HG02763 (cell line): ENCODE results near the gene DDX5.

ENCODE experiments used
- ATAC-seq: cut with Tn5 transposase; IDR thresholded peaks from one replicate; pipeline ENCODE4 v1.9.1; 2021; ENCODE audit warnings: mild to moderate bottlenecking, moderate library complexity; ENCODE audit not compliant: unreplicated experiment

Gene DDX5

DNA sequence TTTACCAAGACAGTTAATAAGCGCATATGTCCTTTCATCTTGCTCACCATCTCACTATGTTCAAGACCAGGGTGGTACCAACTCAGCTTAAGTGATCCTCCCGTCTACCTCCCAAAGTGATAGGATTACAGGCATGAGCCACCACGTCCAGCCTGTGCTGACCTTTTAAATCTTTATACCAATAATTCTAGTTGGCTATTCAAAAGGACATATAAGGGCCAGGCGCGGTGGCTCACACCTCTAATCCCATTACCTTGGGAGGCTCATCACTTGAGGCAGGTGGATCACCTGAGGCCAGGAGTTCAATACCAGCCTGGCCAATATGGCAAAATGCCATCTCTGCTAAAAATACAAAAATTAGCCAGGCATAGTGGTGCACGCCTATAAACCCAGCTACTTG, 3.1 kb upstream of the DDX5 start:
- ATAC-seq = no peak

DNA sequence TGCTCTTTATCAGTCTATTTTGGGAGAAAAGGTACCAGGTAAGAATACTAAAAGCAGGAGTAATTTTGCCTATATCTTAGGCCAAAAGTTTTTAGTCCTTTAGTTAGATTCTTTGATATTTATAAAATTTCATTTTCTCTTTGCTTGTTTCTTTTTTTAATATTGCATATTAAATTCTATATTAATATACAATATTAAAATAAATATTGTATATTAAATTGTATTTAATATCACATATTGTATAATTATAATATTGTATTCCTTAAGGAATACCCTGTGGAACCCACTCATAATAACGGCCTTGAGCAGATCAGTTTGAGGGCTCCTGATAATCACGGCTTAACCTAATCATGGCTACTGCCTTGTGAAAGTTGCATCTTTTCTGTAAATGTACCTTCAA, 2.6 kb upstream of the DDX5 start:
- no peak for ATAC-seq

GRCh38 chr17:64507413-64507782, 1.3 kb upstream of the DDX5 start:
- peak; percentile 18 for ATAC-seq

- peak; percentile 61 for ATAC-seq
Measured at GRCh38 chr17:64506576-64507412, 705 bp upstream of the DDX5 start, which contains the start of gene CEP95. TSS of gene CEP95 (plus strand) at chr17:64506977. CDS start at chr17:64507098, 121 bp downstream.

DNA sequence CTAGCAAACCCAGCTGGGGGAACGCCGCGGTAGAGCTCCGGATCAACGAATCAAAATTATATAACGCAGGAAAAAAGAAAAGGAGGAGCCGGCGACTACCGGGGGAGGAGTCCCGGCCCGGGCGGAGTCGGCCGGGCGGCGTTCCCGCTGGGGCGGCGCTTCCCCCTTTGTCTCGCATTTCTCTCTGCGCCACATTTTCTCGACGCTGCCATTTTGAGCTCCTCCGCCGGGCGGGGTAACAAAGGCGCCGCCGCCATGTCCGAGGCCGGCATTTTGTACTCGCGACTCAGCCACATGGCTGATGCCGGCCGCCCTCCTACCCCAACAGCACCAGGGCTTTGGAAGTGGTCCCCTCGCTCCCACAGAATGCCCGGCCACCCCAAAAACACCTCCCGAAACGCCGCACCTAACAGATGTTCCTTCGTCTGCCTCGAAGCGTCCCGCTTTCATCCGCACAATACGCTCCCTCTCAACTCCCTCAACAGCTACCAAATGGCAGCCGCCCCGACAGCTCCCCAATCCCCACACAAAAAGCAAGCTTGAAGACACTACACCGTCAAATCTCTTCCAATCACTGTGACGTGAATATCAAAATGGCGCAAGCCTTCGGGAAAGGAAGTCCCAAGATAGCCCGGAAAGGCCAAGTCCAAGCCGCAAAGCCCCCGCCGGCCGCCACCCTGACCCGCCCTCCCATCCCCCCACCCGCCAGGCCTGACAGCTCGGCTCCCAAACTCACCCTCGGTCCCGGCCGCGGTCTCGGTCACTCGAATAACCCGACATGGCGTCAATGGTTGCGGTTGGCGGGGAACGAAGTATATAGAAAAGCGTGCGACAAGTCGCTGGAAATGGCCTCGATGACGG, 519 bp downstream of the DDX5 start:
- peak; percentile 20 for ATAC-seq

DNA sequence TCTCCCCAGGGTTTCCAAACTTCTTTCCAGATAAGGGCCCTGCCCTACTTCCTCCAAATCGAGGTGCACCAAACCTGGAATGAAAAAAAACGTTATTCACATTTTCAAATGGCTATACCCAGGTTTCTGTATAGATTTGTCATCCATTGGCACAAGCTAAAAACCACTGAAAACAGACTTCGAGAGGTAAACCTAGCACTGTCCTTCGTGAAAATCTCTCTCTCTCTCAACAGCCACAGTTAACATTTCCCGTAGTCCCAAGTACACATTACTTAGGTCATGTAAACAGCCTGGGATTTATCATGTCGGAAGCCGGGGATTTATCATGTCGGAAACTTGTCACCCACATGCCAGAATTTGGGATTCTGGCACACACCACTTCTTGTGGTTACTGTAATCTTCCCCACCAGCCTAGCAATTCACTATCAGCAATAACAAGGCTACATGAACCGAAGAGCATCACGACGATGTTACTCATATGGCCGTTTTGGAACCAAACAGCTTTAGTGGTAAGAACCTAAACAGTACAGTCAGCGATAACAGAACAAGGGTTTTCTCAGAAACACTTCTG, 1.2 kb downstream of the DDX5 start:
- no peak for ATAC-seq

- no peak for ATAC-seq
Measured at GRCh38 chr17:64503821-64504768, 2.0 kb downstream of the DDX5 start.

- ATAC-seq = no peak
Measured at GRCh38 chr17:64503341-64503740, 2.7 kb downstream of the DDX5 start.

DNA sequence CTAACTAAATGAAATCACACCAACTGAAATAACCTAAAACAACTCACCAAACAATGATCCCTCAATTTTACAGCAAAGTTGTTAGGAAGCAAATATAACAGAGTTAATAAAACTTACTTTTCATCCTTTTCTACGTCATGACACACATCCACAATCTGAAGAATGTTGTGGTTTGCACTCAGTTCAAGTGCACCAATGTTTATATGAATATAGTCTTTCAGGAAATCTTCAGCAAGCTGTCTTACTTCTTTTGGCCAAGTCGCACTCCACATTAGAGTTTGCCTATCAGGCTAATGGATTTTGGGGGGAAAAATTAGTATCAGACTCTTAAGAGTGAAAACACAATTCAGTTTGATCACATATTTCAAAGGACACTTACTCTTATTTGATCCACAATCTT, 3.3 kb downstream of the DDX5 start:
- no peak for ATAC-seq

GRCh38 chr17:64502021-64502420, 4.1 kb downstream of the DDX5 start:
- ATAC-seq = no peak

GRCh38 chr17:64500862-64501765, 5.0 kb downstream of the DDX5 start:
- ATAC-seq = no peak

GRCh38 chr17:64500487-64500859, 5.6 kb downstream of the DDX5 start:
- ATAC-seq = no peak

DNA sequence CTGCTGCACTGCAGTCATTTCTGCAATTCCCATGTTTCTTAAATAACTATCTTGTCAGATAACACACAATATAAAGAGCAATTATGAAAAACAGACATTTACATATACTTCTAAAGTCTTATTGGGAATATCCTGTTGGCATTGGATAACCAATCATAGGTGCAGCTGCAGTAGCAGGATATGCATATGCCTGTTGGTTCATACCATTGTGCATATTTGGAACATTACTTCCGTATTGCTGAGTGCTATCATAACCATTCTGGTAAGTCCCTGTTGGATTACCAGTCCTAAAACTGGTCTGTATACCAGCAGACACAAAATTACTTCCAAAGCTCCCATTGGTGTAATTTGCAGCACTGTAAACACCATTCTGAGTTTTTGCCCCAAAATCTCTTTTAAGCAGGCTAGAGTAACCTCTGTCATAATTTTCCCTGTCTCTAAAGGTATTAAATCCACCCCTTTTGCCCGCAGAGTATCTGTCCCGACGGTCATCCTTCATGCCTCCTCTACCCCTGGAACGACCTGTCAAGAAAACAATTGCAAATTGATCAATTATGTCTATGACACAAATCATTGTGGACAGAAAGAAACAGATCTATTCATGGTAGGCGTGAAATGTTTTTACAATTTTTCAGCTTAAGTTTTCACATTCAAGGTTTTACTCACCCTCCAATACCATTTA, 6.1 kb downstream of the DDX5 start:
- no peak for ATAC-seq

GRCh38 chr17:64498308-64499203, 7.5 kb downstream of the DDX5 start:
- no peak for ATAC-seq

DNA sequence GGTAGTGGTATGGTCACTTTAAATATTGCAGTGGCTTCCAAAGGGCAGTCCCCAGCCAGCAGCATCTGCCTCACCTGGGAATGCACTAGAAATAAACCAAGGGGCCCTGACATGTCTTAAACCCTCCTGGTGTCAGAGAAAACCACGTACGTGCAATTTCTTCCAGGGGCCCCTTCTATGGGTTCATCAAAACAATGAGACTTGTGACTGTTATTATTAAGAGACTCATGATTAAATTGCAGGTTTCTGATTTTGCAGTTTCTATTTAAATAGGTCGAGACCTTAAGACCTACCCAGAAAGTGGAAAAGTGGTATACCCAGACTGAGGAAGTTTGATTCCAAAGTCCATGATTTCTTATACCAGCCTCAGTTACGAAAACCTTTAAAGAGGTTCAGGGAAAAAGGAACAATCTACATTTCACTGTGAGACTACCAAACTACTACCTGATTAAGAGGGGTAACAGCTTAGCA, 8.5 kb downstream of the DDX5 start:
- ATAC-seq = no peak

DNA sequence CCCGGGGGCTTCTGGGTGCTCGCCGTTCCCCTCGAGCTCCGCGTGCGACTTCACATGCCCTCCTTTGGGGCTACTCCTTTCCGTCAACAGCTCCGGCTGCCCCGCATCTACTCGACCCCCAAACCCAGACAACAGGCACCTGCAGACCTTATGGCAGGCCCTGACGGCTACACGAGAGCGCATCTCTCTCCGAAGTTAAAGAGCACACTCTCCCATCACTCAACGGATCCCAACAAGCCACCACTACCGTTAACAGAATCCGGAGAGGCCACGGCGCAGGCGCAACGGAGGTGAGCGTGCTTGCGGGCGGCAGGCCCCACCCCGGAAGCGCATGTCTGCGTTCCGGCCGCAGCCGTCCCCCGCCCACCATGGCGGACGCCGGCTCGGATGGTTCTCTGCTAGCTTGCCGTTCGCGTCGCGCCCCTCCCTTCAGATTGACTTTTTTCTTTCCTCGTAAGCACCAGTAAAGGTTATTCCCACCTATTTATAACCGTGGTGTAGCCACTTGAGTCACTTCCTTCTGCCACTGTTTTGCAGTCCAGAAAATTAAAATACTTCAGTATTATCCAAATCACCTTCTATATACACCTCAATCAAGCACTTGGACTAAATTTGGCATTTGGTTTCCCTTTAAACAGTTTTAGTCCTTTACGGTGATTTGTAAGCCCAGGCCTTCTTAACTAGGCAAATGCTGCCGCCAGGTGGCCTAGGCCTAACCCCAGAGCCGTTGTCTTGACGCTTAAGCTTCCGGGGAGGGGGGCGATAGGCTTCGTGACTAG, 9.1 kb downstream of the DDX5 start, which contains the start of gene POLG2:
Gene POLG2 (minus strand): TSS at position 269 of the 779 bp plus-strand sequence. CDS start 86 bp downstream, at position 183.
- peak; percentile 83 for ATAC-seq

- ATAC-seq = no peak
Measured at GRCh38 chr17:64496348-64496785, 9.7 kb downstream of the DDX5 start.
